GM12878 (cell line): ENCODE measurements around the gene ABL1. TPM values are rescaled to one million over a fixed set of nuclear protein-coding genes. Genes with fewer than 3 reads are reported as not detected.

Experiments
- ATAC-seq: fragments of 200-7000 bp; cut with Tn5 transposase; 3 replicates; pipeline ENCODE4 v1.9.1; 2020; ENCODE audit warnings: mild to moderate bottlenecking, moderate library complexity
- BruUV-seq: library from RNA; stranded (reverse); fragments of 400-500 nt; replicated peaks from 2 replicates; lab custom pipeline; 2021; lab: Mats Ljungman, UMichigan
- CTCF ChIA-PET: fragments of 300-600 bp; sonication (Branson Sonifier 250); formaldehyde crosslinking; extraction: SDS; loops from one replicate; lab custom pipeline; 2021; ENCODE audit warnings: inconsistent platforms; lab: Yijun Ruan, JAX
- POLR2A ChIA-PET: fragments of 350-600 bp; formaldehyde crosslinking; extraction: SDS; loops from one replicate; lab custom pipeline; 2021; ENCODE audit warnings: inconsistent platforms; lab: Charles Lee
- RAD21 ChIA-PET: fragments of 300-600 bp; sonication (Branson Sonifier 250); formaldehyde crosslinking; loops from one replicate; lab custom pipeline; 2023; ENCODE audit warnings: antibody characterized with exemption; ENCODE audit not compliant: unreplicated experiment; lab: Charles Lee
- SMC1A ChIA-PET: fragments of 300-600 bp; sonication (Branson Sonifier 250); formaldehyde crosslinking; loops from one replicate; lab custom pipeline; 2023; ENCODE audit not compliant: unreplicated experiment, uncharacterized antibody; lab: Charles Lee
- DNase-seq: peaks from one replicate; pipeline ENCODE4 v3.0.0-alpha.2; 2011; ENCODE audit warnings: low read depth, low spot score
- FAIRE-seq: peaks from 3 replicates; lab custom pipeline; 2011; peaks lifted over from hg19 to GRCh38; lab: Jason Lieb, UNC
- H2AFZ ChIP-seq: 2 replicates; pipeline ENCODE4 v1.6.0; 2011; ENCODE audit warnings: low read depth, low read length, control low read depth; ENCODE audit not compliant: control insufficient read depth
- H3K27ac ChIP-seq: 2 replicates; pipeline ENCODE4 v1.5.1; 2011; ENCODE audit warnings: control low read depth; ENCODE audit not compliant: control insufficient read depth, insufficient read depth
- H3K27me3 ChIP-seq, 2 experiments: replicated peaks in 1 of 2; 2 replicates each; pipeline versions ENCODE4 v1.6.0 to v1.6.1; 2011; ENCODE audit warnings: low read length in 1 of 2; ENCODE audit not compliant: control insufficient read depth in 2 of 2, insufficient read depth in 2 of 2
- H3K36me3 ChIP-seq, 2 experiments: 2 replicates each; pipeline ENCODE4 v1.5.1; 2011; ENCODE audit warnings: low read length in 1 of 2; ENCODE audit not compliant: control insufficient read depth in 2 of 2, insufficient read depth in 2 of 2
- H3K4me1 ChIP-seq: 2 replicates; pipeline ENCODE4 v1.6.1; 2011; ENCODE audit warnings: mild to moderate bottlenecking, low read length, moderate library complexity, mixed read lengths; ENCODE audit not compliant: control insufficient read depth, insufficient read depth
- H3K4me2 ChIP-seq: 2 replicates; pipeline ENCODE4 v1.6.0; 2011; ENCODE audit warnings: control low read depth; ENCODE audit not compliant: control insufficient read depth, insufficient read depth
- H3K4me3 ChIP-seq: fragments of 200-600 bp; sonication (generic); 2 replicates; pipeline ENCODE4 v1.5.1; 2016
- H3K79me2 ChIP-seq: 2 replicates; pipeline ENCODE4 v1.6.0; 2011; ENCODE audit warnings: low read length; ENCODE audit not compliant: control insufficient read depth, insufficient read depth
- H3K9ac ChIP-seq: 2 replicates; pipeline ENCODE4 v1.8.0; 2011; ENCODE audit warnings: low read length, control low read depth, mixed read lengths; ENCODE audit not compliant: control insufficient read depth, insufficient read depth
- H3K9me3 ChIP-seq: replicated peaks from 3 replicates; pipeline ENCODE4 v1.5.1; 2011; ENCODE audit warnings: mild to moderate bottlenecking, low read length; ENCODE audit not compliant: control insufficient read depth, insufficient read depth
- H4K20me1 ChIP-seq: 2 replicates; pipeline ENCODE4 v1.6.0; 2011; ENCODE audit not compliant: control insufficient read depth, insufficient read depth
- ESRRA ChIP-seq: IDR thresholded peaks from 2 replicates; pipeline ENCODE4 v1.6.1; 2012; ENCODE audit warnings: mild to moderate bottlenecking, low read length, improper control_type of control experiment
- IRF4 ChIP-seq: IDR thresholded peaks from 2 replicates; pipeline ENCODE4 v1.6.1; 2011; ENCODE audit warnings: low read depth, low read length
- JUND ChIP-seq: IDR thresholded peaks from 2 replicates; pipeline ENCODE4 v1.6.1; 2012; ENCODE audit warnings: low read depth, mild to moderate bottlenecking, low read length, improper control_type of control experiment, moderate library complexity
- NR2F1 ChIP-seq: fragments of 450-650 bp; conservative IDR thresholded peaks from 2 replicates; pipeline ENCODE4 v1.6.1; 2017; ENCODE audit warnings: mild to moderate bottlenecking
- NRF1 ChIP-seq: conservative IDR thresholded peaks from 2 replicates; pipeline ENCODE4 v1.6.1; 2011; ENCODE audit warnings: mild to moderate bottlenecking, low read depth, low read length, improper control_type of control experiment
- POLR2A ChIP-seq: IDR thresholded peaks from 2 replicates; pipeline ENCODE4 v1.6.1; 2011; ENCODE audit warnings: low read depth, mild to moderate bottlenecking, low read length
- WGBS: methylation state at CpG from one replicate; pipeline ENCODE4 v1.1.6; 2016; ENCODE audit warnings: low lambda C conversion rate; ENCODE audit not compliant: insufficient replicate concordance, insufficient coverage; ENCODE audit errors: missing lambda C conversion rate; 5-methylcytosine and 5-hydroxymethylcytosine counted together
- in situ Hi-C: fragments of 300-500 bp; cut with MboI; formaldehyde crosslinking; loops from 9 replicates; pipeline ENCODE4 v1.14.3; 2018; ENCODE audit warnings: mixed read lengths
- intact Hi-C: fragments of 100-400 bp; cut with micrococcal nuclease; formaldehyde crosslinking; loops from one replicate; pipeline ENCODE4 v1.14.2; 2022; ENCODE audit not compliant: unreplicated experiment
- polyA plus RNA-seq, 11 experiments: library from polyadenylated mRNA; depleted of rRNA in 4 of 11; unstranded in 6 of 11; stranded (reverse) in 5 of 11; fragments of >200 nt; fragmentation: Nextera tagmentation in 4 of 11; fragmentation: Illumina TruSeq in 1 of 11; extraction: Ambion mirVana in 4 of 11; extraction: Trizol in 1 of 11; gene quantifications; 1 replicate in 1 of 11; 2 replicates in 10 of 11; pipeline versions ENCODE4 v1.2.1 to v1.2.3, GENCODE V29; 2011 to 2016; ENCODE audit warnings: inconsistent platforms in 2 of 11, missing spikeins in 2 of 11, low read depth in 1 of 11
- total RNA-seq, 4 experiments: library from RNA; depleted of rRNA in 3 of 4; stranded (reverse); fragments of >200 nt in 3 of 4; fragmentation: Illumina TruSeq in 1 of 4; extraction: Trizol in 1 of 4; gene quantifications; 2 replicates each; pipeline versions ENCODE4 v1.2.1 to v1.2.3, GENCODE V29; 2013 to 2021
- TF ChIP-seq, protein P1 (sequence below): fragments of 450-650 bp; IDR thresholded peaks from 2 replicates; pipeline ENCODE4 v1.6.1; 2016; ENCODE audit warnings: mild to moderate bottlenecking, moderate library complexity, borderline replicate concordance
- TF ChIP-seq, protein P2 (sequence below): IDR thresholded peaks from 2 replicates; pipeline ENCODE4 v1.6.1; 2012; ENCODE audit warnings: low read depth, low read length, improper control_type of control experiment
- TF ChIP-seq, protein P3 (sequence below): IDR thresholded peaks from 2 replicates; pipeline ENCODE4 v1.6.1; 2012; ENCODE audit warnings: improper control_type of control experiment, low read depth, low read length; ENCODE audit not compliant: insufficient replicate concordance
- TF ChIP-seq, protein P4 (sequence below): fragments of 450-650 bp; IDR thresholded peaks from 2 replicates; pipeline ENCODE4 v1.6.1; 2017; ENCODE audit warnings: borderline replicate concordance

Gene ABL1
- total and polyA plus RNA-seq, 10 of the 15 experiments (the other 5 are each of a cell fraction or from before 2014, with no cell fraction given): 0.79 to 51.5 (median 16.3) TPM

DNA sequence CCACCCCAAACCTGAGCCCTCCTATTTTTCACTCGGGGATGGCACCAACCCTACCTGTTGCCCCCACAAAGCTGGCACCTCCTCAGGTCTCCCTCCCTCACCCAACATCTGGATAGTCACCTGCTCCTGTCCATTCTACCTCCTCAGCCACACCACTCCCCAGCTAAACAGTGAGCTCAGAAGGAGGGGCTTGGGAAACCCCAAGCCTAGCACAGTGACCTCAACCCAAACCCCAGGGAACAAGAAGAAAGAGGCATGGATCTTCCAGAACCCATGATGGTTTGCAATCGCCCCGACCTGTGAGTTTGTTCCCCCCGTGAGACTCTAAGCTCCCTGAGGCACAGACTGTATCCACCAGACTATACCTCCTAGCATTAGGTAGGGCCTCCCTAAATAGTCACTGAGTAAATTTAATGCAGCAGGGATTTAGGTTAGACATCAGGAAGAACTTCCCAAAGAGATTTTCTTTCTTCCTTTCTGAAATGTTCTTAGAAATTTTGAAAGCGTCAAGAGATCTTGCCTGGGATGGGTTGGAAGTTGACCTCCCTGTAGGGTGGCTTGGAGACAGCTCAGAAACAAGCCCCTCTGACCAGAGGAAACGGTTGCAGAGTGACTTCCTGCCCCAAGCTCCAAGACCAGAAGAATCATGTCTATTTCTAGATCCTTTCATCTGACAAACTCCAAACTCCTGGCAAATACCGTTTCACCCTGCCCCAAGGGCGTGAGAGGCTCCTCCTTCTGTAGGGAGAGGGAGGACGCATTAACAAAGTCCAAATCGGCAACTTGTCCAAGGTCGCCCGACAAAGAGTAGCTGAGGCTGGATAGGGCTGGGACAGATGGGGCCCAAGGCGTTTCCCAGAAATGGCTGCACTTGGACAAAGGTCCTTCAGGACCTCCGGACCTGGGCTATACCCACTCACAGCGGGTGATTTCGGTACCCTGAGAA lies 99.9 kb downstream of the ABL1 start:
- DNase-seq: no peak
- Histone ChIP-seq H3K4me1 (peaks cover 21% of the 10 kb centered on the region), H3K9me3 (no peaks in the 10 kb centered on the region), H3K27ac (no peak overlapping the region), H3K4me2 (no peak overlapping the region), H4K20me1 (peaks cover 6% of the 10 kb centered on the region), H3K27me3 (peaks cover 3 to 20% of the 10 kb centered on the region in 2 experiments), H3K4me3 (no peak overlapping the region), H3K79me2 (no peaks in the 10 kb centered on the region), H2AFZ (no peak overlapping the region), H3K36me3 (no peaks in the 10 kb centered on the region), H3K9ac (no peak overlapping the region)
- WGBS: 46% methylated on average over 16 of the region's 16 CpGs
- in situ Hi-C loops (no loop called here), intact Hi-C loops (loop anchor here (10.0 kb wide), 1 partner anchor 110 kb away; no protein-coding TSS in a partner anchor)
- ChIA-PET RAD21 (interaction anchor here (2.2 kb wide), 1 partner anchor 65 kb away, joined by 7 read pairs; no protein-coding TSS in a partner anchor), CTCF (interaction anchor here (0.8 to 7.8 kb wide), 6 partner anchors 10 to 234 kb away, joined by 3 to 89 read pairs (median 3); no protein-coding TSS in a partner anchor), SMC1A (interaction anchor here (0.6 to 3.0 kb wide), 4 partner anchors 13 to 70 kb away, joined by 3 to 13 read pairs (median 5); no protein-coding TSS in a partner anchor), POLR2A (no interaction called here)
- ATAC-seq: no peak
- FAIRE-seq: no peak
- no TSS peak for BruUV-seq
- TF ChIP-seq, protein P1, sequence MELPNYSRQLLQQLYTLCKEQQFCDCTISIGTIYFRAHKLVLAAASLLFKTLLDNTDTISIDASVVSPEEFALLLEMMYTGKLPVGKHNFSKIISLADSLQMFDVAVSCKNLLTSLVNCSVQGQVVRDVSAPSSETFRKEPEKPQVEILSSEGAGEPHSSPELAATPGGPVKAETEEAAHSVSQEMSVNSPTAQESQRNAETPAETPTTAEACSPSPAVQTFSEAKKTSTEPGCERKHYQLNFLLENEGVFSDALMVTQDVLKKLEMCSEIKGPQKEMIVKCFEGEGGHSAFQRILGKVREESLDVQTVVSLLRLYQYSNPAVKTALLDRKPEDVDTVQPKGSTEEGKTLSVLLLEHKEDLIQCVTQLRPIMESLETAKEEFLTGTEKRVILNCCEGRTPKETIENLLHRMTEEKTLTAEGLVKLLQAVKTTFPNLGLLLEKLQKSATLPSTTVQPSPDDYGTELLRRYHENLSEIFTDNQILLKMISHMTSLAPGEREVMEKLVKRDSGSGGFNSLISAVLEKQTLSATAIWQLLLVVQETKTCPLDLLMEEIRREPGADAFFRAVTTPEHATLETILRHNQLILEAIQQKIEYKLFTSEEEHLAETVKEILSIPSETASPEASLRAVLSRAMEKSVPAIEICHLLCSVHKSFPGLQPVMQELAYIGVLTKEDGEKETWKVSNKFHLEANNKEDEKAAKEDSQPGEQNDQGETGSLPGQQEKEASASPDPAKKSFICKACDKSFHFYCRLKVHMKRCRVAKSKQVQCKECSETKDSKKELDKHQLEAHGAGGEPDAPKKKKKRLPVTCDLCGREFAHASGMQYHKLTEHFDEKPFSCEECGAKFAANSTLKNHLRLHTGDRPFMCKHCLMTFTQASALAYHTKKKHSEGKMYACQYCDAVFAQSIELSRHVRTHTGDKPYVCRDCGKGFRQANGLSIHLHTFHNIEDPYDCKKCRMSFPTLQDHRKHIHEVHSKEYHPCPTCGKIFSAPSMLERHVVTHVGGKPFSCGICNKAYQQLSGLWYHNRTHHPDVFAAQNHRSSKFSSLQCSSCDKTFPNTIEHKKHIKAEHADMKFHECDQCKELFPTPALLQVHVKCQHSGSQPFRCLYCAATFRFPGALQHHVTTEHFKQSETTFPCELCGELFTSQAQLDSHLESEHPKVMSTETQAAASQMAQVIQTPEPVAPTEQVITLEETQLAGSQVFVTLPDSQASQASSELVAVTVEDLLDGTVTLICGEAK: no peak
- no peak for TF ChIP-seq ESRRA
- TF ChIP-seq, protein P2, sequence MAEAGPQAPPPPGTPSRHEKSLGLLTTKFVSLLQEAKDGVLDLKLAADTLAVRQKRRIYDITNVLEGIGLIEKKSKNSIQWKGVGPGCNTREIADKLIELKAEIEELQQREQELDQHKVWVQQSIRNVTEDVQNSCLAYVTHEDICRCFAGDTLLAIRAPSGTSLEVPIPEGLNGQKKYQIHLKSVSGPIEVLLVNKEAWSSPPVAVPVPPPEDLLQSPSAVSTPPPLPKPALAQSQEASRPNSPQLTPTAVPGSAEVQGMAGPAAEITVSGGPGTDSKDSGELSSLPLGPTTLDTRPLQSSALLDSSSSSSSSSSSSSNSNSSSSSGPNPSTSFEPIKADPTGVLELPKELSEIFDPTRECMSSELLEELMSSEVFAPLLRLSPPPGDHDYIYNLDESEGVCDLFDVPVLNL: no peak
- TF ChIP-seq, protein P3, sequence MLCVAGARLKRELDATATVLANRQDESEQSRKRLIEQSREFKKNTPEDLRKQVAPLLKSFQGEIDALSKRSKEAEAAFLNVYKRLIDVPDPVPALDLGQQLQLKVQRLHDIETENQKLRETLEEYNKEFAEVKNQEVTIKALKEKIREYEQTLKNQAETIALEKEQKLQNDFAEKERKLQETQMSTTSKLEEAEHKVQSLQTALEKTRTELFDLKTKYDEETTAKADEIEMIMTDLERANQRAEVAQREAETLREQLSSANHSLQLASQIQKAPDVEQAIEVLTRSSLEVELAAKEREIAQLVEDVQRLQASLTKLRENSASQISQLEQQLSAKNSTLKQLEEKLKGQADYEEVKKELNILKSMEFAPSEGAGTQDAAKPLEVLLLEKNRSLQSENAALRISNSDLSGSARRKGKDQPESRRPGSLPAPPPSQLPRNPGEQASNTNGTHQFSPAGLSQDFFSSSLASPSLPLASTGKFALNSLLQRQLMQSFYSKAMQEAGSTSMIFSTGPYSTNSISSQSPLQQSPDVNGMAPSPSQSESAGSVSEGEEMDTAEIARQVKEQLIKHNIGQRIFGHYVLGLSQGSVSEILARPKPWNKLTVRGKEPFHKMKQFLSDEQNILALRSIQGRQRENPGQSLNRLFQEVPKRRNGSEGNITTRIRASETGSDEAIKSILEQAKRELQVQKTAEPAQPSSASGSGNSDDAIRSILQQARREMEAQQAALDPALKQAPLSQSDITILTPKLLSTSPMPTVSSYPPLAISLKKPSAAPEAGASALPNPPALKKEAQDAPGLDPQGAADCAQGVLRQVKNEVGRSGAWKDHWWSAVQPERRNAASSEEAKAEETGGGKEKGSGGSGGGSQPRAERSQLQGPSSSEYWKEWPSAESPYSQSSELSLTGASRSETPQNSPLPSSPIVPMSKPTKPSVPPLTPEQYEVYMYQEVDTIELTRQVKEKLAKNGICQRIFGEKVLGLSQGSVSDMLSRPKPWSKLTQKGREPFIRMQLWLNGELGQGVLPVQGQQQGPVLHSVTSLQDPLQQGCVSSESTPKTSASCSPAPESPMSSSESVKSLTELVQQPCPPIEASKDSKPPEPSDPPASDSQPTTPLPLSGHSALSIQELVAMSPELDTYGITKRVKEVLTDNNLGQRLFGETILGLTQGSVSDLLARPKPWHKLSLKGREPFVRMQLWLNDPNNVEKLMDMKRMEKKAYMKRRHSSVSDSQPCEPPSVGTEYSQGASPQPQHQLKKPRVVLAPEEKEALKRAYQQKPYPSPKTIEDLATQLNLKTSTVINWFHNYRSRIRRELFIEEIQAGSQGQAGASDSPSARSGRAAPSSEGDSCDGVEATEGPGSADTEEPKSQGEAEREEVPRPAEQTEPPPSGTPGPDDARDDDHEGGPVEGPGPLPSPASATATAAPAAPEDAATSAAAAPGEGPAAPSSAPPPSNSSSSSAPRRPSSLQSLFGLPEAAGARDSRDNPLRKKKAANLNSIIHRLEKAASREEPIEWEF: no peak
- TF ChIP-seq, protein P4, sequence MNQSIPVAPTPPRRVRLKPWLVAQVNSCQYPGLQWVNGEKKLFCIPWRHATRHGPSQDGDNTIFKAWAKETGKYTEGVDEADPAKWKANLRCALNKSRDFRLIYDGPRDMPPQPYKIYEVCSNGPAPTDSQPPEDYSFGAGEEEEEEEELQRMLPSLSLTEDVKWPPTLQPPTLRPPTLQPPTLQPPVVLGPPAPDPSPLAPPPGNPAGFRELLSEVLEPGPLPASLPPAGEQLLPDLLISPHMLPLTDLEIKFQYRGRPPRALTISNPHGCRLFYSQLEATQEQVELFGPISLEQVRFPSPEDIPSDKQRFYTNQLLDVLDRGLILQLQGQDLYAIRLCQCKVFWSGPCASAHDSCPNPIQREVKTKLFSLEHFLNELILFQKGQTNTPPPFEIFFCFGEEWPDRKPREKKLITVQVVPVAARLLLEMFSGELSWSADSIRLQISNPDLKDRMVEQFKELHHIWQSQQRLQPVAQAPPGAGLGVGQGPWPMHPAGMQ: no peak
- no peak for TF ChIP-seq JUND
- TF ChIP-seq POLR2A: no peak
- no peak for TF ChIP-seq NR2F1
- no peak for TF ChIP-seq NRF1
- TF ChIP-seq IRF4: no peak
